Chondrocyte (in vitro differentiated cells): Measurements from ENCODE around the gene PRRC1. TPM values are rescaled to one million over a fixed set of nuclear protein-coding genes. Genes with fewer than 3 reads are reported as not detected.

Source experiments
- DNase-seq: peaks from one replicate; pipeline ENCODE4 v3.0.0; 2021; ENCODE audit warnings: mixed read lengths, low spot score
- H3K27ac Mint-ChIP-seq: one replicate; pipeline ENCODE4 v1.8.0; 2021; ENCODE audit warnings: mild to moderate bottlenecking, moderate library complexity, mixed read lengths; ENCODE audit not compliant: unreplicated experiment
- H3K27me3 Mint-ChIP-seq: 2 replicates; pipeline ENCODE4 v1.8.0; 2021; ENCODE audit warnings: low read depth, mixed read lengths
- H3K36me3 Mint-ChIP-seq: 2 replicates; pipeline ENCODE4 v1.8.0; 2021; ENCODE audit warnings: low read depth, mixed read lengths
- H3K4me1 Mint-ChIP-seq: 2 replicates; pipeline ENCODE4 v1.8.0; 2021; ENCODE audit warnings: low read depth, mild to moderate bottlenecking, mixed read lengths
- H3K4me3 Mint-ChIP-seq: one replicate; pipeline ENCODE4 v1.8.0; 2021; ENCODE audit warnings: mild to moderate bottlenecking, moderate library complexity, mixed read lengths; ENCODE audit not compliant: unreplicated experiment
- H3K9me3 Mint-ChIP-seq: 2 replicates; pipeline ENCODE4 v1.8.0; 2021; ENCODE audit warnings: low read depth, mixed read lengths
- CTCF ChIP-seq: fragments of 200-600 bp; sonication (generic); IDR thresholded peaks from 2 replicates; pipeline ENCODE4 v1.5.0; 2021; ENCODE audit warnings: antibody characterized with exemption, mild to moderate bottlenecking, moderate library complexity
- total RNA-seq: library from RNA; stranded (reverse); gene quantifications from 3 replicates; pipeline ENCODE4 v1.2.1, GENCODE V29; 2021

Gene PRRC1
- total RNA-seq, 1 donor from 2014 or later, result 109 TPM

GRCh38 chr5:127601601-127602000, 84.2 kb downstream of the PRRC1 start:
- no peaks in the 10 kb centered on the region for H3K27me3 Mint-ChIP-seq
- H3K9me3 Mint-ChIP-seq, result no peaks in the 10 kb centered on the region
- no peak for TF ChIP-seq CTCF
- peaks cover 6% of the 10 kb centered on the region for H3K4me1 Mint-ChIP-seq
- no peaks in the 10 kb centered on the region for H3K36me3 Mint-ChIP-seq
- H3K27ac Mint-ChIP-seq, result no peak overlapping the region
- H3K4me3 Mint-ChIP-seq, result no peak overlapping the region
- no peak for DNase-seq

GRCh38 chr5:127602481-127602880, 85.0 kb downstream of the PRRC1 start:
- Mint-ChIP-seq H3K27ac (no peak overlapping the region), H3K4me3 (no peak overlapping the region), H3K27me3 (no peaks in the 10 kb centered on the region), H3K4me1 (peaks cover 6% of the 10 kb centered on the region), H3K9me3 (no peaks in the 10 kb centered on the region), H3K36me3 (no peaks in the 10 kb centered on the region)
- no peak for TF ChIP-seq CTCF
- no peak for DNase-seq

- Mint-ChIP-seq H3K27ac (no peak overlapping the region), H3K9me3 (no peaks in the 10 kb centered on the region), H3K4me3 (no peak overlapping the region), H3K27me3 (no peaks in the 10 kb centered on the region), H3K4me1 (peaks cover 6% of the 10 kb centered on the region), H3K36me3 (no peaks in the 10 kb centered on the region)
- no peak for TF ChIP-seq CTCF
- no peak for DNase-seq
Measured at GRCh38 chr5:127602896-127603844, 85.7 kb downstream of the PRRC1 start.

Other genes with a start within 250 kb of the PRRC1 start
- gene MEGF10, start 226.8 kb upstream of the PRRC1 start, total RNA-seq, result 6.6 to 10.8 TPM (median 7.8 TPM) in 3 replicates
- not detected in 3 replicates for gene CTXN3, start 131.4 kb downstream of the PRRC1 start, total RNA-seq
- gene CCDC192, start 185.8 kb downstream of the PRRC1 start, total RNA-seq, result not detected in 3 replicates